ENCODE results near the gene PSMD2. TPM values are rescaled to one million over a fixed set of nuclear protein-coding genes. Genes with fewer than 3 reads are reported as not detected.

PSMD2 gene
- total and polyA plus RNA-seq, 2 of the 8 experiments (the other 6 are each of a cell fraction or from before 2014, with no cell fraction given) = 350 to 363 TPM

DNA sequence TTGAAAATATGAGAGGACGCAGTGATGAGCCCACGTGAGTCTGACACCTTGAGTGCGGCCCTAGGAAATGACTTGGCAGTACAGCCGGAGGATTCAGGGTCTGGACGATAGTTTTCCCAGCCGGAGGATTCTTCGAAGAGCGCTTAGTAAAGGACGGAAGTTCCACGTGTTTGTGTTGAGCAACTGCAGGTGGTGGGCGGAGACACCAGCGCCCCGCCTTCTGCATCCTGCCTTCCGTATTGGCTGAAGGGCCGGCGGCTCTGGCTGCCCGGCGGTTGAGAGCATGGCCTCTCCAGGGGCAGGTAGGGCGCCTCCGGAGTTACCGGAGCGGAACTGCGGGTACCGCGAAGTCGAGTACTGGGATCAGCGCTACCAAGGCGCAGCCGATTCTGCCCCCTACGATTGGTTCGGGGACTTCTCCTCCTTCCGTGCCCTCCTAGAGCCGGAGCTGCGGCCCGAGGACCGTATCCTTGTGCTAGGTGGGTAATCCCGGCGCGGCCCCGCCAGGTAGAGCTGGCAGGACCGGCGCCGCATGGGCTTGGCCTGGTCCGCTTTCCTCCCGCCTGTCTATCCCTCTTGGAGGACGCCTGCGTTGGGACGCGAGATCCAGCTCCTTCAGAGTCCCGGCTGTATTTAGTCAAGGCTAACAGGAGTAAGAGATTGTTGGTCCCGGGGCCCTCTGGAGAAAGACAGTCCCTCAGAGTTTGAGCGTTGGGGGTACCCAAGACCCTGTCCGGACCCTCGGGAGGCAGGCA lies 49.5 kb upstream of the PSMD2 start, which contains the start of gene EEF1AKMT4 (continued):
- TF ChIP-seq, protein P1, sequence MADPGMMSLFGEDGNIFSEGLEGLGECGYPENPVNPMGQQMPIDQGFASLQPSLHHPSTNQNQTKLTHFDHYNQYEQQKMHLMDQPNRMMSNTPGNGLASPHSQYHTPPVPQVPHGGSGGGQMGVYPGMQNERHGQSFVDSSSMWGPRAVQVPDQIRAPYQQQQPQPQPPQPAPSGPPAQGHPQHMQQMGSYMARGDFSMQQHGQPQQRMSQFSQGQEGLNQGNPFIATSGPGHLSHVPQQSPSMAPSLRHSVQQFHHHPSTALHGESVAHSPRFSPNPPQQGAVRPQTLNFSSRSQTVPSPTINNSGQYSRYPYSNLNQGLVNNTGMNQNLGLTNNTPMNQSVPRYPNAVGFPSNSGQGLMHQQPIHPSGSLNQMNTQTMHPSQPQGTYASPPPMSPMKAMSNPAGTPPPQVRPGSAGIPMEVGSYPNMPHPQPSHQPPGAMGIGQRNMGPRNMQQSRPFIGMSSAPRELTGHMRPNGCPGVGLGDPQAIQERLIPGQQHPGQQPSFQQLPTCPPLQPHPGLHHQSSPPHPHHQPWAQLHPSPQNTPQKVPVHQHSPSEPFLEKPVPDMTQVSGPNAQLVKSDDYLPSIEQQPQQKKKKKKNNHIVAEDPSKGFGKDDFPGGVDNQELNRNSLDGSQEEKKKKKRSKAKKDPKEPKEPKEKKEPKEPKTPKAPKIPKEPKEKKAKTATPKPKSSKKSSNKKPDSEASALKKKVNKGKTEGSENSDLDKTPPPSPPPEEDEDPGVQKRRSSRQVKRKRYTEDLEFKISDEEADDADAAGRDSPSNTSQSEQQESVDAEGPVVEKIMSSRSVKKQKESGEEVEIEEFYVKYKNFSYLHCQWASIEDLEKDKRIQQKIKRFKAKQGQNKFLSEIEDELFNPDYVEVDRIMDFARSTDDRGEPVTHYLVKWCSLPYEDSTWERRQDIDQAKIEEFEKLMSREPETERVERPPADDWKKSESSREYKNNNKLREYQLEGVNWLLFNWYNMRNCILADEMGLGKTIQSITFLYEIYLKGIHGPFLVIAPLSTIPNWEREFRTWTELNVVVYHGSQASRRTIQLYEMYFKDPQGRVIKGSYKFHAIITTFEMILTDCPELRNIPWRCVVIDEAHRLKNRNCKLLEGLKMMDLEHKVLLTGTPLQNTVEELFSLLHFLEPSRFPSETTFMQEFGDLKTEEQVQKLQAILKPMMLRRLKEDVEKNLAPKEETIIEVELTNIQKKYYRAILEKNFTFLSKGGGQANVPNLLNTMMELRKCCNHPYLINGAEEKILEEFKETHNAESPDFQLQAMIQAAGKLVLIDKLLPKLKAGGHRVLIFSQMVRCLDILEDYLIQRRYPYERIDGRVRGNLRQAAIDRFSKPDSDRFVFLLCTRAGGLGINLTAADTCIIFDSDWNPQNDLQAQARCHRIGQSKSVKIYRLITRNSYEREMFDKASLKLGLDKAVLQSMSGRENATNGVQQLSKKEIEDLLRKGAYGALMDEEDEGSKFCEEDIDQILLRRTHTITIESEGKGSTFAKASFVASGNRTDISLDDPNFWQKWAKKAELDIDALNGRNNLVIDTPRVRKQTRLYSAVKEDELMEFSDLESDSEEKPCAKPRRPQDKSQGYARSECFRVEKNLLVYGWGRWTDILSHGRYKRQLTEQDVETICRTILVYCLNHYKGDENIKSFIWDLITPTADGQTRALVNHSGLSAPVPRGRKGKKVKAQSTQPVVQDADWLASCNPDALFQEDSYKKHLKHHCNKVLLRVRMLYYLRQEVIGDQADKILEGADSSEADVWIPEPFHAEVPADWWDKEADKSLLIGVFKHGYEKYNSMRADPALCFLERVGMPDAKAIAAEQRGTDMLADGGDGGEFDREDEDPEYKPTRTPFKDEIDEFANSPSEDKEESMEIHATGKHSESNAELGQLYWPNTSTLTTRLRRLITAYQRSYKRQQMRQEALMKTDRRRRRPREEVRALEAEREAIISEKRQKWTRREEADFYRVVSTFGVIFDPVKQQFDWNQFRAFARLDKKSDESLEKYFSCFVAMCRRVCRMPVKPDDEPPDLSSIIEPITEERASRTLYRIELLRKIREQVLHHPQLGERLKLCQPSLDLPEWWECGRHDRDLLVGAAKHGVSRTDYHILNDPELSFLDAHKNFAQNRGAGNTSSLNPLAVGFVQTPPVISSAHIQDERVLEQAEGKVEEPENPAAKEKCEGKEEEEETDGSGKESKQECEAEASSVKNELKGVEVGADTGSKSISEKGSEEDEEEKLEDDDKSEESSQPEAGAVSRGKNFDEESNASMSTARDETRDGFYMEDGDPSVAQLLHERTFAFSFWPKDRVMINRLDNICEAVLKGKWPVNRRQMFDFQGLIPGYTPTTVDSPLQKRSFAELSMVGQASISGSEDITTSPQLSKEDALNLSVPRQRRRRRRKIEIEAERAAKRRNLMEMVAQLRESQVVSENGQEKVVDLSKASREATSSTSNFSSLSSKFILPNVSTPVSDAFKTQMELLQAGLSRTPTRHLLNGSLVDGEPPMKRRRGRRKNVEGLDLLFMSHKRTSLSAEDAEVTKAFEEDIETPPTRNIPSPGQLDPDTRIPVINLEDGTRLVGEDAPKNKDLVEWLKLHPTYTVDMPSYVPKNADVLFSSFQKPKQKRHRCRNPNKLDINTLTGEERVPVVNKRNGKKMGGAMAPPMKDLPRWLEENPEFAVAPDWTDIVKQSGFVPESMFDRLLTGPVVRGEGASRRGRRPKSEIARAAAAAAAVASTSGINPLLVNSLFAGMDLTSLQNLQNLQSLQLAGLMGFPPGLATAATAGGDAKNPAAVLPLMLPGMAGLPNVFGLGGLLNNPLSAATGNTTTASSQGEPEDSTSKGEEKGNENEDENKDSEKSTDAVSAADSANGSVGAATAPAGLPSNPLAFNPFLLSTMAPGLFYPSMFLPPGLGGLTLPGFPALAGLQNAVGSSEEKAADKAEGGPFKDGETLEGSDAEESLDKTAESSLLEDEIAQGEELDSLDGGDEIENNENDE (IDR thresholded peaks at IDR 0.05; ENCODE audit: insufficient replicate concordance, low read length) = no peak
- TF ChIP-seq EP300 (IDR thresholded peaks at IDR 0.05; ENCODE audit: borderline replicate concordance in 1 of 2, low read depth in 2 of 2, low read length in 2 of 2) = no peak
- TF ChIP-seq CTBP2 (IDR thresholded peaks at IDR 0.05; ENCODE audit: borderline replicate concordance, insufficient read depth, insufficient read length, low read length) = no peak
- no peak for TF ChIP-seq ASH2L (IDR thresholded peaks at IDR 0.05; ENCODE audit: low read length)
- TF ChIP-seq, protein P2, sequence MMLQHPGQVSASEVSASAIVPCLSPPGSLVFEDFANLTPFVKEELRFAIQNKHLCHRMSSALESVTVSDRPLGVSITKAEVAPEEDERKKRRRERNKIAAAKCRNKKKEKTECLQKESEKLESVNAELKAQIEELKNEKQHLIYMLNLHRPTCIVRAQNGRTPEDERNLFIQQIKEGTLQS (IDR thresholded peaks at IDR 0.05; ENCODE audit: insufficient read depth, low read depth, low read length) = no peak
- TF ChIP-seq, protein P3, sequence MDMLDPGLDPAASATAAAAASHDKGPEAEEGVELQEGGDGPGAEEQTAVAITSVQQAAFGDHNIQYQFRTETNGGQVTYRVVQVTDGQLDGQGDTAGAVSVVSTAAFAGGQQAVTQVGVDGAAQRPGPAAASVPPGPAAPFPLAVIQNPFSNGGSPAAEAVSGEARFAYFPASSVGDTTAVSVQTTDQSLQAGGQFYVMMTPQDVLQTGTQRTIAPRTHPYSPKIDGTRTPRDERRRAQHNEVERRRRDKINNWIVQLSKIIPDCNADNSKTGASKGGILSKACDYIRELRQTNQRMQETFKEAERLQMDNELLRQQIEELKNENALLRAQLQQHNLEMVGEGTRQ (IDR thresholded peaks at IDR 0.05; ENCODE audit: low read length) = no peak
- peak; percentile 72 for TF ChIP-seq KDM4A (IDR thresholded peaks at IDR 0.05; ENCODE audit: low read depth, low read length, severe bottlenecking)

Measured in H1 (cell line).